ENCODE measurements around the gene ANO1. TPM values are rescaled to one million over a fixed set of nuclear protein-coding genes. Genes with fewer than 3 reads are reported as not detected.
A peak's percentile ranks its signal among the peaks of the same experiment; 100 is the strongest.

The ANO1 gene
- polyA plus RNA-seq, 1 donor (not counting 4 experiments of a cell fraction or from before 2014, with no cell fraction given) = 45.2 TPM

DNA sequence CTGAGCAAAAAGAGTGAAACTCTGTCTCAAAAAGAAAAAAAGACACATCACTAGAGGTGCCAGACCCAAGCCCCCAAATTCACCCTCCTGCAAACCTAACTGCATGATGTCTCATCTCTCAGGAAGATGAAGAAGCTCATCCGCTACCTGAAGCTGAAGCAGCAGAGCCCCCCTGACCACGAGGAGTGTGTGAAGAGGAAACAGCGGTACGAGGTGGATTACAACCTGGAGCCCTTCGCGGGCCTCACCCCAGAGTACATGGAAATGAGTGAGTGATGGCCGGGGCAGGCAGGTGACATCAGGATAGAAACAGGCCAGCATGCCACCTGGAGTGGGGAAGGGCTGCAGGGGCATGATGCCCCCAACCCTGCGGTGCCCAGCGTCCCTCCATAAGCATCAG lies 89.0 kb downstream of the ANO1 start:
- Histone ChIP-seq H3K27me3 (ENCODE audit: control insufficient read depth, extremely low read depth, insufficient read depth, low read length) (no peaks in the 10 kb centered on the region), H3K79me2 (ENCODE audit: control insufficient read depth, insufficient read depth, low read length) (no peaks in the 10 kb centered on the region), H2AFZ (ENCODE audit: control insufficient read depth, low read length) (no peak overlapping the region), H3K9me3 (ENCODE audit: control insufficient read depth, low read depth, low read length) (no peaks in the 10 kb centered on the region), H3K4me1 (ENCODE audit: control insufficient read depth, extremely low read depth, insufficient read depth, low read length) (no peaks in the 10 kb centered on the region), H3K4me3 (ENCODE audit: control insufficient read depth in 2 of 3, extremely low read depth in 1 of 3, insufficient read depth in 2 of 3, low read depth in 1 of 3, low read length in 3 of 3) (no peak overlapping the region), H3K9ac (ENCODE audit: control insufficient read depth, extremely low read depth, insufficient read depth, low read length) (no peak overlapping the region), H3K9me1 (ENCODE audit: control insufficient read depth, extremely low read depth, insufficient read depth, low read length) (no peaks in the 10 kb centered on the region), H3K27ac (ENCODE audit: control insufficient read depth, insufficient read depth, low read length) (no peak overlapping the region), H3K4me2 (ENCODE audit: control insufficient read depth, extremely low read depth, insufficient read depth, low read depth, low read length) (no peak overlapping the region), H3K36me3 (ENCODE audit: control insufficient read depth in 2 of 2, extremely low read depth in 1 of 2, insufficient read depth in 2 of 2, low read length in 2 of 2) (peaks cover 0 to 9% of the 10 kb centered on the region in 2 experiments), H4K20me1 (ENCODE audit: control insufficient read depth, extremely low read depth, insufficient read depth, low read length) (no peaks in the 10 kb centered on the region)
- no peak for TF ChIP-seq EZH2 (IDR thresholded peaks at IDR 0.05; ENCODE audit: low read length)
- TF ChIP-seq, protein P1, sequence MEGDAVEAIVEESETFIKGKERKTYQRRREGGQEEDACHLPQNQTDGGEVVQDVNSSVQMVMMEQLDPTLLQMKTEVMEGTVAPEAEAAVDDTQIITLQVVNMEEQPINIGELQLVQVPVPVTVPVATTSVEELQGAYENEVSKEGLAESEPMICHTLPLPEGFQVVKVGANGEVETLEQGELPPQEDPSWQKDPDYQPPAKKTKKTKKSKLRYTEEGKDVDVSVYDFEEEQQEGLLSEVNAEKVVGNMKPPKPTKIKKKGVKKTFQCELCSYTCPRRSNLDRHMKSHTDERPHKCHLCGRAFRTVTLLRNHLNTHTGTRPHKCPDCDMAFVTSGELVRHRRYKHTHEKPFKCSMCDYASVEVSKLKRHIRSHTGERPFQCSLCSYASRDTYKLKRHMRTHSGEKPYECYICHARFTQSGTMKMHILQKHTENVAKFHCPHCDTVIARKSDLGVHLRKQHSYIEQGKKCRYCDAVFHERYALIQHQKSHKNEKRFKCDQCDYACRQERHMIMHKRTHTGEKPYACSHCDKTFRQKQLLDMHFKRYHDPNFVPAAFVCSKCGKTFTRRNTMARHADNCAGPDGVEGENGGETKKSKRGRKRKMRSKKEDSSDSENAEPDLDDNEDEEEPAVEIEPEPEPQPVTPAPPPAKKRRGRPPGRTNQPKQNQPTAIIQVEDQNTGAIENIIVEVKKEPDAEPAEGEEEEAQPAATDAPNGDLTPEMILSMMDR (optimal IDR thresholded peaks at IDR 0.05 in 1 of 3, IDR thresholded peaks at IDR 0.05 in 1 of 3, conservative IDR thresholded peaks at IDR 0.05 in 1 of 3; ENCODE audit: extremely low read depth in 1 of 3, insufficient read depth in 2 of 3, low read length in 3 of 3) = no peak
- FAIRE-seq = no peak
- DNase-seq (ENCODE audit: low read depth, low spot score) = no peak
- dilution Hi-C loops (cut with MboI; ENCODE audit: extremely low pct_ligation_motif_present, low sequenced_read_pairs) = no loop called here

- Histone ChIP-seq H3K79me2 (ENCODE audit: control insufficient read depth, insufficient read depth, low read length) (no peaks in the 10 kb centered on the region), H3K9ac (ENCODE audit: control insufficient read depth, extremely low read depth, insufficient read depth, low read length) (no peak overlapping the region), H3K4me3 (ENCODE audit: control insufficient read depth in 2 of 3, extremely low read depth in 1 of 3, insufficient read depth in 2 of 3, low read depth in 1 of 3, low read length in 3 of 3) (no peak overlapping the region), H3K4me2 (ENCODE audit: control insufficient read depth, extremely low read depth, insufficient read depth, low read depth, low read length) (no peak overlapping the region), H3K9me3 (ENCODE audit: control insufficient read depth, low read depth, low read length) (no peaks in the 10 kb centered on the region), H3K36me3 (ENCODE audit: control insufficient read depth in 2 of 2, extremely low read depth in 1 of 2, insufficient read depth in 2 of 2, low read length in 2 of 2) (peaks cover 3 to 9% of the 10 kb centered on the region in 2 experiments), H3K4me1 (ENCODE audit: control insufficient read depth, extremely low read depth, insufficient read depth, low read length) (no peaks in the 10 kb centered on the region), H4K20me1 (ENCODE audit: control insufficient read depth, extremely low read depth, insufficient read depth, low read length) (no peaks in the 10 kb centered on the region), H3K9me1 (ENCODE audit: control insufficient read depth, extremely low read depth, insufficient read depth, low read length) (no peaks in the 10 kb centered on the region), H2AFZ (ENCODE audit: control insufficient read depth, low read length) (no peak overlapping the region), H3K27me3 (ENCODE audit: control insufficient read depth, extremely low read depth, insufficient read depth, low read length) (no peaks in the 10 kb centered on the region), H3K27ac (ENCODE audit: control insufficient read depth, insufficient read depth, low read length) (no peak overlapping the region)
- no peak for DNase-seq (ENCODE audit: low read depth, low spot score)
- dilution Hi-C loops (cut with MboI; ENCODE audit: extremely low pct_ligation_motif_present, low sequenced_read_pairs) = no loop called here
- no peak for FAIRE-seq
- TF ChIP-seq, protein P1 (optimal IDR thresholded peaks at IDR 0.05 in 1 of 3, IDR thresholded peaks at IDR 0.05 in 1 of 3, conservative IDR thresholded peaks at IDR 0.05 in 1 of 3; ENCODE audit: extremely low read depth in 1 of 3, insufficient read depth in 2 of 3, low read length in 3 of 3) = peak in 1 of 3 experiments; percentile 22
- TF ChIP-seq EZH2 (IDR thresholded peaks at IDR 0.05; ENCODE audit: low read length) = no peak
Observed at GRCh38 chr11:70167723-70168404, 89.7 kb downstream of the ANO1 start.

All from keratinocyte (primary cell).